GM23248 (cell line): Measurements from ENCODE around the gene EXD3. TPM values are rescaled to one million over a fixed set of nuclear protein-coding genes. Genes with fewer than 3 reads are reported as not detected.

Experiments
- DNase-seq: peaks from one replicate; pipeline ENCODE4 v3.0.0-alpha.2; 2015
- H2AFZ ChIP-seq: fragments of 200-600 bp; sonication (generic); 2 replicates; pipeline ENCODE4 v1.6.1; 2016; ENCODE audit warnings: antibody characterized with exemption
- H3F3A ChIP-seq: fragments of 200-600 bp; sonication (generic); 2 replicates; pipeline ENCODE4 v1.6.1; 2016; ENCODE audit warnings: mild to moderate bottlenecking, antibody characterized with exemption, mixed run types; ENCODE audit not compliant: insufficient read depth
- H3K27ac ChIP-seq: fragments of 200-600 bp; sonication (generic); 2 replicates; pipeline ENCODE4 v1.5.1; 2016; ENCODE audit warnings: mild to moderate bottlenecking
- H3K27me3 ChIP-seq: fragments of 200-600 bp; sonication (generic); replicated peaks from 2 replicates; pipeline ENCODE4 v1.6.1; 2016; ENCODE audit warnings: mild to moderate bottlenecking; ENCODE audit not compliant: insufficient read depth
- H3K36me3 ChIP-seq: fragments of 200-600 bp; sonication (generic); 2 replicates; pipeline ENCODE4 v1.6.1; 2016; ENCODE audit warnings: low read depth, mild to moderate bottlenecking
- H3K4me1 ChIP-seq: fragments of 200-600 bp; sonication (generic); 2 replicates; pipeline ENCODE4 v1.6.1; 2016; ENCODE audit warnings: mild to moderate bottlenecking; ENCODE audit not compliant: insufficient read depth
- H3K4me2 ChIP-seq: fragments of 200-600 bp; sonication (generic); one replicate; pipeline ENCODE4 v1.6.1; 2016; ENCODE audit warnings: mild to moderate bottlenecking; ENCODE audit not compliant: unreplicated experiment
- H3K4me3 ChIP-seq: fragments of 200-600 bp; sonication (generic); 2 replicates; pipeline ENCODE4 v1.5.1; 2016; ENCODE audit warnings: mild to moderate bottlenecking
- H3K79me2 ChIP-seq: fragments of 200-600 bp; sonication (generic); 2 replicates; pipeline ENCODE4 v1.6.1; 2016; ENCODE audit warnings: mild to moderate bottlenecking; ENCODE audit not compliant: insufficient read depth
- H3K9ac ChIP-seq: fragments of 200-600 bp; sonication (generic); 2 replicates; pipeline ENCODE4 v1.6.1; 2016; ENCODE audit warnings: mild to moderate bottlenecking
- H3K9me2 ChIP-seq: fragments of 200-600 bp; sonication (generic); 2 replicates; pipeline ENCODE4 v1.6.1; 2016; ENCODE audit warnings: mixed run types, mild to moderate bottlenecking, moderate library complexity; ENCODE audit not compliant: insufficient read depth
- H3K9me3 ChIP-seq: fragments of 200-600 bp; sonication (generic); one replicate; pipeline ENCODE4 v1.6.1; 2017; ENCODE audit warnings: low read depth
- H4K20me1 ChIP-seq: fragments of 200-600 bp; sonication (generic); 2 replicates; pipeline ENCODE4 v1.6.0; 2016; ENCODE audit not compliant: insufficient read depth
- EZH2 ChIP-seq: fragments of 200-600 bp; sonication (generic); IDR thresholded peaks from 2 replicates; pipeline ENCODE4 v1.6.1; 2018; ENCODE audit warnings: antibody characterized with exemption, mild to moderate bottlenecking; ENCODE audit not compliant: insufficient read depth, poor library complexity, severe bottlenecking
- EZH2phosphoT487 ChIP-seq: fragments of 200-600 bp; sonication (generic); IDR thresholded peaks from 2 replicates; pipeline ENCODE4 v1.6.1; 2018; ENCODE audit warnings: antibody characterized with exemption, moderate library complexity, mild to moderate bottlenecking, low read depth; ENCODE audit not compliant: insufficient read depth
- WGBS, 2 experiments: methylation state at CpG; one replicate each; pipeline ENCODE4 v1.1.6; 2015 to 2017; ENCODE audit warnings: low lambda C conversion rate in 2 of 2, low coverage in 1 of 2; ENCODE audit errors: missing lambda C conversion rate in 2 of 2; 5-methylcytosine and 5-hydroxymethylcytosine counted together
- in situ Hi-C: fragments of 300-500 bp; cut with MboI; formaldehyde crosslinking; loops from 2 replicates; pipeline ENCODE4 v1.15.0; 2020
- polyA plus RNA-seq: library from polyadenylated mRNA; unstranded; fragments of >200 nt; fragmentation: Nextera tagmentation; extraction: Ambion mirVana; gene quantifications from 2 replicates; pipeline ENCODE4 v1.2.1, GENCODE V29; 2016
- total RNA-seq: library from RNA; depleted of rRNA; stranded (reverse); fragments of >200 nt; shearing (Covaris generic); gene quantifications from 2 replicates; pipeline ENCODE4 v1.2.3, GENCODE V29; 2014

Gene EXD3
- total and polyA plus RNA-seq, 2 experiments from 2014 or later, result 10.1 to 11.6 TPM

- TF ChIP-seq EZH2 (no peak), EZH2phosphoT487 (no peak)
- H3K27ac ChIP-seq, result no peak overlapping the region
Observed at GRCh38 chr9:137465720-137466388, 42.9 kb upstream of the EXD3 start.

GRCh38 chr9:137465000-137465719 is 42.2 kb upstream of the EXD3 start:
- H2AFZ ChIP-seq, result no peak overlapping the region
- no peaks in the 10 kb centered on the region for H3K36me3 ChIP-seq
- no peak for DNase-seq
- 86 to 90% methylated on average over 23 of the region's 23 CpGs for WGBS, 2 experiments
- TF ChIP-seq EZH2, result no peak
- no peak for TF ChIP-seq EZH2phosphoT487
- H3K4me3 ChIP-seq, result no peak overlapping the region
- no peak overlapping the region for H3K9ac ChIP-seq
- H3K27ac ChIP-seq, result no peak overlapping the region
- in situ Hi-C loops, result no loop called here
- no peaks in the 10 kb centered on the region for H3K9me2 ChIP-seq
- H3K4me2 ChIP-seq, result no peak overlapping the region
- no peaks in the 10 kb centered on the region for H4K20me1 ChIP-seq
- H3K9me3 ChIP-seq, result no peaks in the 10 kb centered on the region
- H3K4me1 ChIP-seq, result no peaks in the 10 kb centered on the region
- peaks cover 8% of the 10 kb centered on the region; the same call in 1 of the 2 replicates for H3F3A ChIP-seq
- no peaks in the 10 kb centered on the region for H3K79me2 ChIP-seq
- H3K27me3 ChIP-seq, result no peaks in the 10 kb centered on the region

More at GRCh38 chr9:137465720-137466388, 42.9 kb upstream of the EXD3 start:
- Histone ChIP-seq H3K9me2 (no peaks in the 10 kb centered on the region), H3K9me3 (no peaks in the 10 kb centered on the region), H2AFZ (no peak overlapping the region), H4K20me1 (no peaks in the 10 kb centered on the region), H3K36me3 (no peaks in the 10 kb centered on the region), H3K4me2 (no peak overlapping the region), H3K9ac (no peak overlapping the region), H3K27me3 (no peaks in the 10 kb centered on the region), H3F3A (peaks cover 8% of the 10 kb centered on the region; the same call in 1 of the 2 replicates), H3K79me2 (no peaks in the 10 kb centered on the region), H3K4me1 (no peaks in the 10 kb centered on the region), H3K4me3 (no peak overlapping the region)
- in situ Hi-C loops, result no loop called here
- DNase-seq, result no peak
- 85 to 87% methylated on average over 23 of the region's 23 CpGs for WGBS, 2 experiments

- no peaks in the 10 kb centered on the region for H3K9me2 ChIP-seq
- H3K36me3 ChIP-seq, result no peaks in the 10 kb centered on the region
- no peak overlapping the region for H3K4me2 ChIP-seq
- DNase-seq, result no peak
- H3K27me3 ChIP-seq, result no peaks in the 10 kb centered on the region
- H2AFZ ChIP-seq, result no peak overlapping the region
- in situ Hi-C loops, result no loop called here
- H3K79me2 ChIP-seq, result no peaks in the 10 kb centered on the region
- H3K9me3 ChIP-seq, result no peaks in the 10 kb centered on the region
- H3K9ac ChIP-seq, result no peak overlapping the region
- H3K27ac ChIP-seq, result no peak overlapping the region
- TF ChIP-seq EZH2phosphoT487 (no peak), EZH2 (no peak)
- H3K4me1 ChIP-seq, result no peaks in the 10 kb centered on the region
- 87 to 88% methylated on average over 21 to 28 of the region's 28 CpGs for WGBS, 2 experiments
- no peaks in the 10 kb centered on the region for H4K20me1 ChIP-seq
- peaks cover 6% of the 10 kb centered on the region; the same call in 1 of the 2 replicates for H3F3A ChIP-seq
- H3K4me3 ChIP-seq, result no peak overlapping the region
Observed at GRCh38 chr9:137464291-137464999, 41.5 kb upstream of the EXD3 start.

GRCh38 chr9:137463931-137464290 is 40.9 kb upstream of the EXD3 start:
- no peak for DNase-seq
- Histone ChIP-seq H3K4me2 (no peak overlapping the region), H3K79me2 (no peaks in the 10 kb centered on the region), H3F3A (0 out of 2 replicates have a peak, but pooled peaks cover 1% of the 10 kb centered on the region), H3K27ac (no peak overlapping the region), H3K9ac (no peak overlapping the region), H3K36me3 (no peaks in the 10 kb centered on the region), H3K4me3 (no peak overlapping the region), H3K9me2 (no peaks in the 10 kb centered on the region), H3K4me1 (no peaks in the 10 kb centered on the region), H3K9me3 (no peaks in the 10 kb centered on the region), H2AFZ (no peak overlapping the region), H4K20me1 (no peaks in the 10 kb centered on the region), H3K27me3 (no peaks in the 10 kb centered on the region)
- in situ Hi-C loops, result no loop called here
- WGBS, 2 experiments, result 89 to 90% methylated on average over 18 of the region's 18 CpGs
- TF ChIP-seq EZH2, result no peak
- TF ChIP-seq EZH2phosphoT487, result no peak
